ENCODE data around the gene SLC39A1. TPM values are rescaled to one million over a fixed set of nuclear protein-coding genes. Genes with fewer than 3 reads are reported as not detected.
A peak's percentile ranks its signal among the peaks of the same experiment; 100 is the strongest.

The SLC39A1 gene
- total and polyA plus RNA-seq, 2 of the 4 experiments (the other 2 are of a cell fraction) = 89.1 to 97.7 TPM

GRCh38 chr1:153933955-153934354, 29.4 kb downstream of the SLC39A1 start:
- H4K5ac ChIP-seq (ENCODE audit: low read depth, low read length) = no peak overlapping the region
- H3K23ac ChIP-seq (ENCODE audit: low read depth, low read length) = no peak overlapping the region
- H3K56ac ChIP-seq (ENCODE audit: extremely low read depth, insufficient read depth, low read length) = no peak overlapping the region
- no peak overlapping the region for H4K91ac ChIP-seq (ENCODE audit: insufficient read depth, low read depth, low read length)
- no peak overlapping the region for H3K27ac ChIP-seq (ENCODE audit: insufficient read depth, low read length)
- peaks cover 6% of the 10 kb centered on the region for H3K9me1 ChIP-seq (ENCODE audit: insufficient read depth, low read length)
- no TSS peak for BruUV-seq (replicated peaks)
- H3K4me2 ChIP-seq (ENCODE audit: low read depth, low read length) = no peak overlapping the region
- TF ChIP-seq MAZ (IDR thresholded peaks at IDR 0.05; ENCODE audit: borderline replicate concordance, low read depth, low read length) (no peak), MAFK (IDR thresholded peaks at IDR 0.05; ENCODE audit: low read depth, low read length) (no peak), NFE2L2 (IDR thresholded peaks at IDR 0.05; ENCODE audit: low read depth, low read length) (no peak), USF2 (IDR thresholded peaks at IDR 0.05; ENCODE audit: low read depth, low read length) (no peak), RFX5 (IDR thresholded peaks at IDR 0.05; ENCODE audit: low read depth, low read length) (no peak), BHLHE40 (IDR thresholded peaks at IDR 0.05; ENCODE audit: low read depth, low read length) (no peak), CTCF (conservative IDR thresholded peaks at IDR 0.05; ENCODE audit: low read depth, low read length) (no peak), CHD1 (IDR thresholded peaks at IDR 0.05; ENCODE audit: low read depth, low read length) (no peak), MXI1 (IDR thresholded peaks at IDR 0.05; ENCODE audit: borderline replicate concordance, low read depth, low read length) (no peak), ELK1 (IDR thresholded peaks at IDR 0.05; ENCODE audit: borderline replicate concordance, low read depth, low read length) (no peak), SMC3 (IDR thresholded peaks at IDR 0.05; ENCODE audit: low read depth, low read length) (no peak), RCOR1 (IDR thresholded peaks at IDR 0.05; ENCODE audit: insufficient replicate concordance, low read length) (no peak), RAD21 (IDR thresholded peaks at IDR 0.05; ENCODE audit: low read length) (no peak), FOS (IDR thresholded peaks at IDR 0.05; ENCODE audit: low read depth, low read length) (no peak), POLR2A (IDR thresholded peaks at IDR 0.05; ENCODE audit: low read depth, low read length) (no peak), CEBPB (IDR thresholded peaks at IDR 0.05; ENCODE audit: low read depth, low read length) (no peak)
- H3K36me3 ChIP-seq (ENCODE audit: control insufficient read depth, insufficient read depth, low read length) = peaks cover 66% of the 10 kb centered on the region
- no peak overlapping the region for H3K4ac ChIP-seq (ENCODE audit: low read depth, low read length)
- no peak overlapping the region for H3K4me3 ChIP-seq (ENCODE audit: insufficient read depth, low read depth, low read length)
- ChIA-PET POLR2A (ENCODE audit: unreplicated experiment) (no interaction called here), CTCF (no interaction called here)
- intact Hi-C loops (cut with micrococcal nuclease) = no loop called here
- H4K20me1 ChIP-seq (ENCODE audit: insufficient read depth, low read length) = peaks cover 4% of the 10 kb centered on the region; the same call in 1 of the 2 replicates
- no peak overlapping the region for H3K9ac ChIP-seq (ENCODE audit: low read depth, low read length)
- H2AFZ ChIP-seq (replicated peaks; ENCODE audit: low read length, poor library complexity) = no peak overlapping the region
- no peak overlapping the region for H2BK20ac ChIP-seq (ENCODE audit: low read depth, low read length)
- H2BK15ac ChIP-seq (ENCODE audit: low read depth, low read length) = no peak overlapping the region
- H3K27me3 ChIP-seq (ENCODE audit: control insufficient read depth, insufficient read depth, low read length) = no peaks in the 10 kb centered on the region
- in situ Hi-C loops (cut with MboI; ENCODE audit: low sequenced_read_pairs) = no loop called here
- dilution Hi-C loops (cut with HindIII; ENCODE audit: low sequenced_read_pairs, unreplicated experiment) = no loop called here
- no peak overlapping the region for H2BK120ac ChIP-seq (ENCODE audit: low read depth, low read length)
- no peaks in the 10 kb centered on the region for H3K9me3 ChIP-seq (ENCODE audit: control insufficient read depth, insufficient read depth, low read length)
- no peak overlapping the region for H4K8ac ChIP-seq (ENCODE audit: low read depth in 2 of 2, low read length in 2 of 2)
- H3K14ac ChIP-seq (replicated peaks; ENCODE audit: low read depth, low read length) = no peak overlapping the region
- H3K79me1 ChIP-seq (ENCODE audit: low read depth in 1 of 2, low read length in 2 of 2) = peaks cover 0 to 5% of the 10 kb centered on the region in 2 experiments; a peak in 2 of 4 replicates
- H2AK5ac ChIP-seq (ENCODE audit: low read depth, low read length) = no peak overlapping the region
- ATAC-seq (ENCODE audit: low read depth) (no peak), DNase-seq (no peak)
- H2AK9ac ChIP-seq (replicated peaks; ENCODE audit: low read depth, low read length, poor library complexity) = peak overlapping the region; percentile 16
- 100% methylated on average over 5 of the region's 11 CpGs; no CpG with 5 or more reads in 1 of the 2 experiments for WGBS, 2 experiments (ENCODE audit: extremely low coverage in 2 of 2, insufficient read length in 1 of 2)
- H2BK5ac ChIP-seq (ENCODE audit: low read depth, low read length, poor library complexity, severe bottlenecking) = no peak overlapping the region
- peaks cover 3% of the 10 kb centered on the region for H3K4me1 ChIP-seq (ENCODE audit: control insufficient read depth, insufficient read depth, low read length)
- no peak overlapping the region for H3K18ac ChIP-seq (ENCODE audit: low read depth, low read length)
